NB4 (cell line): Measurements from ENCODE around the gene SH3BP5L.

ENCODE experiments used
- CTCF ChIP-seq: IDR thresholded peaks from one replicate; pipeline ENCODE4 v1.5.1; 2012; ENCODE audit warnings: low read depth, low read length
- MAX ChIP-seq: IDR thresholded peaks from 2 replicates; pipeline ENCODE4 v1.6.1; 2011; ENCODE audit warnings: low read depth, low read length
- MYC ChIP-seq: IDR thresholded peaks from 2 replicates; pipeline ENCODE4 v1.6.1; 2011; ENCODE audit warnings: low read depth, low read length
- POLR2A ChIP-seq: IDR thresholded peaks from 2 replicates; pipeline ENCODE4 v1.6.1; 2011; ENCODE audit warnings: mild to moderate bottlenecking; ENCODE audit not compliant: insufficient read length; ENCODE audit errors: extremely low read depth

DNA sequence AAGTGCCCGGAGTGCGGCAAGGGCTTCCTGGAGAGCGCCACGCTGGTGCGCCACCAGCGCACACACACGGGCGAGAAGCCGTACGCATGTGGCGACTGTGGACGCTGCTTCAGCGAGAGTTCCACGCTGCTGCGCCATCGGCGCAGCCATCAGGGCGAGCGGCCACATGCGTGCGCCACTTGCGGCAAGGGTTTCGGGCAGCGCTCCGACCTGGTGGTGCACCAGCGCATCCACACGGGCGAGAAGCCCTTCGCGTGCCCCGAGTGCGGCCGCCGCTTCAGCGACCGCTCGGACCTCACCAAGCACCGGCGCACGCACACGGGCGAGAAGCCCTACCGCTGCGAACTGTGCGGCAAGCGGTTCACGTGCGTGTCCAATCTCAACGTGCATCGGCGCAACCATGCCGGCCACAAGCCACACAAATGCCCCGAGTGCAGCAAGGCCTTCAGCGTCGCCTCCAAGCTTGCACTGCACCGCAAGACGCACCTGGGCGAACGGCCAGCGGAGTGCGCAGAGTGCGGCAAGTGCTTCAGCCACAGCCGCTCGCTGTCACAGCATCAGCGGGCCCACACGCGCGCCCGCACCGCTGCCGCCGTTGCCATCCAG lies 22.3 kb upstream of the SH3BP5L start:
- TF ChIP-seq CTCF (no peak), POLR2A (no peak), MAX (no peak), MYC (no peak)
